Measurements from ENCODE around the gene ZNF576. TPM values are rescaled to one million over a fixed set of nuclear protein-coding genes. Genes with fewer than 3 reads are reported as not detected.
A peak's percentile ranks its signal among the peaks of the same experiment; 100 is the strongest.

Gene ZNF576
- total RNA-seq, 1 donor, result 10.3 TPM

- no peak for TF ChIP-seq CTCF (IDR thresholded peaks at IDR 0.05; ENCODE audit: insufficient read depth, low read length)
- H3K4me3 ChIP-seq (ENCODE audit: low read depth, low read length), result no peak overlapping the region
- DNase-seq (ENCODE audit: low read depth), result no peak
These were observed 32.5 kb upstream of the ZNF576 start for GRCh38 chr19:43563816-43564457.

- TF ChIP-seq CTCF (IDR thresholded peaks at IDR 0.05; ENCODE audit: insufficient read depth, low read length), result no peak
- H3K4me3 ChIP-seq (ENCODE audit: low read depth, low read length), result no peak overlapping the region
- no peak for DNase-seq (ENCODE audit: low read depth)
These were observed 31.6 kb upstream of the ZNF576 start for GRCh38 chr19:43564800-43565199.

GRCh38 chr19:43569657-43570056, 26.7 kb upstream of the ZNF576 start:
- DNase-seq (ENCODE audit: low read depth), result no peak
- TF ChIP-seq CTCF (IDR thresholded peaks at IDR 0.05; ENCODE audit: insufficient read depth, low read length), result no peak

GRCh38 chr19:43570174-43570791, 26.1 kb upstream of the ZNF576 start:
- no peak for TF ChIP-seq CTCF (IDR thresholded peaks at IDR 0.05; ENCODE audit: insufficient read depth, low read length)
- H3K4me3 ChIP-seq (ENCODE audit: low read depth, low read length), result no peak overlapping the region
- no peak for DNase-seq (ENCODE audit: low read depth)

More at GRCh38 chr19:43569657-43570056, 26.7 kb upstream of the ZNF576 start:
- H3K4me3 ChIP-seq (ENCODE audit: low read depth, low read length), result no peak overlapping the region

- no peak for TF ChIP-seq CTCF (IDR thresholded peaks at IDR 0.05; ENCODE audit: insufficient read depth, low read length)
- no peak overlapping the region for H3K4me3 ChIP-seq (ENCODE audit: low read depth, low read length)
- DNase-seq (ENCODE audit: low read depth), result no peak
These were observed 24.2 kb upstream of the ZNF576 start for GRCh38 chr19:43572171-43572588.

- DNase-seq (ENCODE audit: low read depth), result no peak
These were observed 21.8 kb upstream of the ZNF576 start for GRCh38 chr19:43574424-43575155.

More at GRCh38 chr19:43574424-43575155, 21.8 kb upstream of the ZNF576 start:
- H3K4me3 ChIP-seq (ENCODE audit: low read depth, low read length), result peak overlapping the region; percentile 71
- no peak for TF ChIP-seq CTCF (IDR thresholded peaks at IDR 0.05; ENCODE audit: insufficient read depth, low read length)

Measured in fibroblast of the aortic adventitia (primary cell).